ENCODE data around the gene ATP9A. TPM values are rescaled to one million over a fixed set of nuclear protein-coding genes. Genes with fewer than 3 reads are reported as not detected.
A peak's percentile ranks its signal among the peaks of the same experiment; 100 is the strongest.
"Not testable (repeated sequence)": the region's sequence is repeated elsewhere in the genome, so short reads cannot be mapped to it uniquely, and the experiment has no call there.

Gene ATP9A
- total RNA-seq, 1 experiment from 2014 or later, result 7.9 TPM

- no peak for DNase-seq (ENCODE audit: low read depth)
Measured at GRCh38 chr20:51659491-51660050, 108.6 kb downstream of the ATP9A start.

GRCh38 chr20:51656726-51657260, 111.4 kb downstream of the ATP9A start:
- DNase-seq (ENCODE audit: low read depth), result no peak

- DNase-seq (ENCODE audit: low read depth), result not testable (repeated sequence)
Measured at GRCh38 chr20:51656089-51656488, 112.1 kb downstream of the ATP9A start.

DNA sequence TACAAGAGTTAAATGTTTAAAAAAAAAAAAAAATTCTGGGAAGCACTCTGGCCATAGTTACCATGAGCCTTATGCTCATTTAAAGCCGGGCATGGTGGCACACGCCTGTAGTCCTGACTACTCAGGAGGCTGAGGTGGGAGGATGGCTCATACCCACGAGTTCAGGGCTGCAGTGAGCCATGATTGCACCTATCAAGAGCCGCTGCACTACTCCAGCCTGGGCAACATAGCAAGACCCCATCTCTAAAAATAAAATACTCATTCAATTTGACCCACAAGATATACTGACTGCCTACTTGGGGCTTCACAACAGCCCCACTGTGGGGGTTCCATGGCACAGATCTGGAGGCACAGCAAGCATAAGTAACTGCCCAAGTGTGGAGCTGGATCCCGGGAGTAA, 113.7 kb downstream of the ATP9A start:
- DNase-seq (ENCODE audit: low read depth), result no peak

GRCh38 chr20:51654060-51654459, 114.1 kb downstream of the ATP9A start:
- no peak for DNase-seq (ENCODE audit: low read depth)

- DNase-seq (ENCODE audit: low read depth), result no peak
Measured at GRCh38 chr20:51653226-51653625, 115.0 kb downstream of the ATP9A start.

DNA sequence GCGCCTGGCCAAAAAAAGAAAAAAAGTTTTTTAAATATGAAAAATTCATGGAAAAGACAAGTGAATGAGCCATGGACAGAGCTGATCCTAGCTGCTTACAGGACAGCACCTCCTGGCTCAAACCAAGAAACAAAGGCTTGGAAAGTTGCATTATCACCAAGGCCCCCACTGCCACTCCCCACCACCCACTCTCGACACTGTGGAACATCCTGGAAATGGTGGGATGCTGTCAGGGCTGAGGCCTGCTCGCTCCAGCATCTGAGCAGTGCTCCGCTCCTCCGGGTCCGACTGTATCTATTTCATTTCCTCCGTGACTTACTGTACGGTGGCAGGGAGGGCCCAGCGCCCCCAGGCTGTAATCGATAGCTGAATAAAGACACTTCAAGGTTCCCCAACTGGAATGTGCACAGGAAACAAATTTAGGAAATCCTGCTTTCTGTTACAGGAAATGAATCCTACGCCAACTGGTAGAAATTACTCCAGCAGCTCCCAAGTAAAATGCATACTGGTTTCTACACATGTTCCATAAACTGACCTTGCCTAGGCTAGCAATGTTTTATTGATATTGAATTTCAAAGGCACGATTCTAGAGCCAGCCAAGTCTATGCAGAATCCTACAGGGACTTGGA, 116.2 kb downstream of the ATP9A start:
- DNase-seq (ENCODE audit: low read depth), result no peak

- peak; percentile 35 for DNase-seq (ENCODE audit: low read depth)
Measured at GRCh38 chr20:51650685-51651134, 117.5 kb downstream of the ATP9A start.

DNA sequence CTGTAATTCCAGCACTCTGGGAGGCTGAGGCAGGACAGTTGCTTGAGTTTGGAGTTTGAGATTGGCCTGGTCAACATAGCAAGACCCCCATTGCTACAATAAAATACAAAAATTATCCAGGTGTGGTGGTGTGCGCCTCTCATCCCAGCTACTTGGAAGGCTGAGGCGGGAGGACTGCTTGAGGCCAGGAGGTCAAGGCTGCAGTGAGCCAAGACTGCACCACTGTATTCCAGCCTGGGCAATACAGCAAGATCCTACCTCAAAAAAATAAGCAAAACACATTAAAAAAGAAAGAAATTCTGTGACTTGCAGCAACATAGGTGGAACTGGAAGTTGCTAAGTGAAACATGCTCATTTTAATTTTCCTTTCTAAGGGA, 119.6 kb downstream of the ATP9A start:
- DNase-seq (ENCODE audit: low read depth), result no peak

DNA sequence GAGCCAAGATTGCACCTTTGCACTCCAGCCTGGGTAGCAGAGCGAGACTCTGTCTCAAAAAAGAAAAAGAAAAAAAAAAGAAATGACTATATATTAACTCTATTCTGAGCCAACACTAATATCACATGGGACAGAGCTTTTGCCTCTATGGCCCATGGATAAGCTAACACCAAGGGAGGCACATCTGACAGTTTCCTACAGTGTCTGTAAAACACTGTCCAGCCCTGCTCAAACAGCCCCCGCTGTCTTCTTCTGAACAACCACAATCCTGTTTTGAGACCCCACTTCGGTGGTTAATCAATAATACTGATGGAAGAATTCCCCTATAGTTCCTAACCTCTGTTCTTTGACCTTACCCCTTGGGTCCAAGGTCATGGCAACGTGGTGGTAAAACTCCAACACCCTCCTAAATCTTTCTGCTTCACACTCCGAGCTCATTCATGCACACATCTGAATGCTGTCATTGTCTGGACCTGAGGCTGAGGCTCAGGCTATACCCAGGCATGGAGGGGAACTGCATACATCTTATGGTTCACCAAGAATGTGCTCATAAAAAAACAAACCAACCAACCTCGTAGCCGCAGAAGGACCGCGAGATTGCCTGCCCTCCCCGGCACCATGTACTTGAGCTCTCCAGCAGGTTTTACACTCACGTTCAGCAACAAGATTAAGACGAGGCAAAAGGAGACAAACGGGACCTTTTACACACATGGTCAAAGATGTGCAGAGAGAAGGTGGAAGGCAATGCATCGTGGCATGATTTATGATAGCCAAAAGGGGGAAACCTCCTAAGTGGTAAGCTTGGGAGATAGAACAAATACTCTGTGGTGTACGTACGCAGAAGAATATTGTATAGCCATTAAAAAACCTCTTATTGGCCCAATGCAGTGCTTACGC, 120.3 kb downstream of the ATP9A start:
- no peak for DNase-seq (ENCODE audit: low read depth)

DNA sequence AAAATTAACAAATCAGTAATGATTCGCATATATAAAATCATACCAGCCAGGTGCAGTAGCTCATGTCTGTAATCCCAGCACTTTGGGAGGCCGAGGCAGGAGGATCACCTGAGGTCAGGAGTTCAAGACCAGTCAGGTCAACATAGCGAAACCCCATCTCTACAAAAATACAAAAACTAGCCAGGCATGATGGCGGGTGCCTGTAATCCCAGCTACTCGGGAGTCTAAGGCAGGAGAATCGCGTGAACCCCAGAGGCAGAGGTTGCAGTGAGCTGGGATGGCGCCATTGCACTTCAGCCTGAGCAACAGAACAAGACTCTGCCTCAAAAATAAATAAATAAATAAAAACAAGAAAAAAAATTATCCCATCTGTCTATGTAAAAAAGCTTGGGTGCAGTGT, 124.4 kb downstream of the ATP9A start:
- DNase-seq (ENCODE audit: low read depth), result not testable (repeated sequence)

GRCh38 chr20:51643390-51643789, 124.8 kb downstream of the ATP9A start:
- no peak for DNase-seq (ENCODE audit: low read depth)

DNA sequence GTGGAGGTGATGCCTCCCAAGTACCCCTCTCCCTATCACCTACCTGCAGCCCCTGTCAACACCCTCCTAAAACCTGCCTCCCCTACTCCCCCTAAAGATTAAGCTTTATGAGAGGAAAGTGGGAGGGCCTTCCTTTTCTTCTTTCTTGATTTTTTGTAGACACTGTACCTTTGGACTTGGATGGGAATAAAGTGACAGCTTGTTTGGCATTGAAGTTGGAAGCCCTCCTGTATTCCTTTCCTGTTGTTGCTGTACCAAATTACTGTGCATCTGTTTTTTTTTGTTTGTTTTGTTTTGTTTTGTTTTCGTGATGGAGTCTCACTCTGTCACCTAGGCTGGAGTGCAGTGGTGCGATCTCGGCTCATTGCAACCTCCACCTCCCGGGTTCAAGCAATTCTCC, 126.3 kb downstream of the ATP9A start:
- no peak for DNase-seq (ENCODE audit: low read depth)

- DNase-seq (ENCODE audit: low read depth), result no peak
Measured at GRCh38 chr20:51640743-51641142, 127.4 kb downstream of the ATP9A start.

GRCh38 chr20:51639206-51639832, 128.9 kb downstream of the ATP9A start:
- DNase-seq (ENCODE audit: low read depth), result peak; percentile 76

GRCh38 chr20:51637241-51637640, 130.9 kb downstream of the ATP9A start:
- DNase-seq (ENCODE audit: low read depth), result no peak

DNA sequence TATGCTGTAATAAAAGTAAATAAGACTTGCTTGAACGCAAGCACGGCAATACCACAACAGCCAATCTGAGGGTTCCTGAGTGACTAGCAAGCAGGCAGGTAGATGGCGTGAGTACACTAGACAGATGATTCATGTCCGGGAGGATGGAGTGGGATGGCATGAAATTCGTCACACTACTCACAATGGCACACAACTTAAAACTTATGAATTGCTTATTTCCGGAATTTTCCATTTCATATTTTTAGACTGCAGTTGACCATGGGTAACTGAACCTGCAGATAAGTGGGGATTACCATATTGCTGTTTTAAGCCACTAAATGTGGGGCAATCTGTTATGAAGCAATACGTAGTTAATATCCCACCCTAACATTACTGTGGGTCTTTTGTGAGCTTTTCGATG, 132.1 kb downstream of the ATP9A start:
- peak; percentile 88 for DNase-seq (ENCODE audit: low read depth)

DNA sequence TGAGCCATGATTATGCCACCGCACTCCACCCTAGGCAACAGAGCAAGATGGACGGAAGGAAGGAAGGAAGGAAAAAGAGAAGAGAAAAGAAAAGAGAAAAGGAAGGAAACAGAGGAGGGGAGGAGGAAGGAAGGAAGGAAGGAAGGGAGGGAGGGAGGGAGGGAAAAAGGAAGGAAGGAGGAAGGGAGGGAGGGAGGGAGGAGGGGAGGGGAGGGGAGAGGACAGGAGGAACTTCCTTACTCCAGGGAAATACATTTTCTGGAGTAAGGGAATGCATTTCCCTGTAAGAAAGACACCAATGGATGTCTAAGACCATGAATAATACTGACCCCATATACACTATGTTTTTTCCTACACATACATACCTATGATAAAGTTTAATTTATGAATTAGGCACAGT, 132.5 kb downstream of the ATP9A start:
- no peak for DNase-seq (ENCODE audit: low read depth)

- DNase-seq (ENCODE audit: low read depth), result peak; percentile 43
Measured at GRCh38 chr20:51634877-51635276, 133.3 kb downstream of the ATP9A start.

DNA sequence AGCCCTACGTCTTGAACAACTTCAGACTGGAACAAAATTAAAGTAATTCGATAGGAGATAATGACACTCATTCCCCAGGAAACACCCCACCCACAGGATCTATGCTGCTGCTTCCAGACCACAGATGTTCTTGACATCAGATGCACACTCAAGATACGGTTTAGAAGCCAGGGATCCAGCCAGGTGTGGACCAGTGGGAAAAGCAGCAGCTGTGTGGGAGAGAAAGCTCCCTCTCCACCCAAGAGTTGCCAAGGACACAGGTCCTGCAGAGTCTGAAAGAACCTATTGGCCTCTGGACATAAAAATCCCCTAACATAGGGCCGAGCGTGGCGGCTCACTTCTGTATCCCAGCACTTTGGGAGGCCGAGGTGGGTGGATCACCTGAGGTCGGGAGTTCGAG, 133.9 kb downstream of the ATP9A start:
- DNase-seq (ENCODE audit: low read depth), result no peak

GRCh38 chr20:51633430-51633829, 134.8 kb downstream of the ATP9A start:
- no peak for DNase-seq (ENCODE audit: low read depth)

GRCh38 chr20:51631953-51632352, 136.2 kb downstream of the ATP9A start:
- no peak for DNase-seq (ENCODE audit: low read depth)

All from Daoy (cell line).